ENCODE measurements around the gene KIF26A.

DNA sequence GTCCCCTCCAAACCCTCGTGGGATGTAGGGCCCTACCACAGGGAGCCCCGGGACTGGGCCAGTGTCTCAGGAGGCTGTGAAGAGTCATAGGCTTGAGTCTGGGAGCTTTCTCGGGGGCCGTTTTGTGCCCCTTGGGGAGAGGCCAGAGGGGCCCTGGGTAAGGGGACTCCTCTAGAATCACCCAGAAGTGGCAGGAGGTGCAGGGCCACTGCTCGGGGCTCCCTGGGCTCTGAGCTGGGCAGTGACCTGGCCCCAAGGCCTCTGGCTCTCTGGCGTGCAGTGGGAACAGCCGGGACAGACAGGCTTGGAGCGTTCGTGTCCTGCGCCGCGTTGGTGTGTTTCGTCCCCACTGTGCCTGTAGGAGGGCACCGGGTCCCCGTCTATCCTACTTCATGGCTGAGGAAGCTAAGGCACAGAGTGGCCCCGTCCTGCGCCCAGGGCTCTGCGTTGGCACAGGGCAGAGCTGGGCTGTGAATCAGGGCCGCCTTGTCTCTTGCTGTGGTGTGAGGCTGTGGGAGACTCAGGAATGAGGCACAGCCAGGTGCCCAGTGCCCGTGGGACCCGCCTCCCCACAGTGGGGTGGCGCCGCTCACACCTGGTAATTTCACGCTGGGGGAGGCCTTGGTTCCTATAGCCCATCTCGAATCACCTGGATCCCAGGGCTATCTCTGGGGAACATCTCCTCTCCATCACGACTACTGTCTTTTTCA lies 23.8 kb upstream of the KIF26A start:
- TF ChIP-seq, protein P1, sequence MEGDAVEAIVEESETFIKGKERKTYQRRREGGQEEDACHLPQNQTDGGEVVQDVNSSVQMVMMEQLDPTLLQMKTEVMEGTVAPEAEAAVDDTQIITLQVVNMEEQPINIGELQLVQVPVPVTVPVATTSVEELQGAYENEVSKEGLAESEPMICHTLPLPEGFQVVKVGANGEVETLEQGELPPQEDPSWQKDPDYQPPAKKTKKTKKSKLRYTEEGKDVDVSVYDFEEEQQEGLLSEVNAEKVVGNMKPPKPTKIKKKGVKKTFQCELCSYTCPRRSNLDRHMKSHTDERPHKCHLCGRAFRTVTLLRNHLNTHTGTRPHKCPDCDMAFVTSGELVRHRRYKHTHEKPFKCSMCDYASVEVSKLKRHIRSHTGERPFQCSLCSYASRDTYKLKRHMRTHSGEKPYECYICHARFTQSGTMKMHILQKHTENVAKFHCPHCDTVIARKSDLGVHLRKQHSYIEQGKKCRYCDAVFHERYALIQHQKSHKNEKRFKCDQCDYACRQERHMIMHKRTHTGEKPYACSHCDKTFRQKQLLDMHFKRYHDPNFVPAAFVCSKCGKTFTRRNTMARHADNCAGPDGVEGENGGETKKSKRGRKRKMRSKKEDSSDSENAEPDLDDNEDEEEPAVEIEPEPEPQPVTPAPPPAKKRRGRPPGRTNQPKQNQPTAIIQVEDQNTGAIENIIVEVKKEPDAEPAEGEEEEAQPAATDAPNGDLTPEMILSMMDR (IDR thresholded peaks at IDR 0.05; ENCODE audit: poor library complexity): no peak
- no peak for TF ChIP-seq EZH2 (IDR thresholded peaks at IDR 0.05; ENCODE audit: borderline replicate concordance)

Measured in hepatocyte (in vitro differentiated cells).